NCI-H1436 (cell line): ENCODE measurements around the gene OR11H7.
"Not testable (repeated sequence)": the region's sequence is repeated elsewhere in the genome, so short reads cannot be mapped to it uniquely, and the experiment has no call there.

Experiments used
- DNase-seq: peaks from one replicate; lab custom pipeline; 2025; lab: John Stamatoyannopoulos, UW

OR11H7 gene

GRCh38 chr14:20278414-20278813 is 49.6 kb downstream of the OR11H7 start:
- DNase-seq, result no peak

- DNase-seq, result not testable (repeated sequence)
Measured at GRCh38 chr14:20280265-20280664, 51.5 kb downstream of the OR11H7 start.
